Activated B cell treated with CpG ODN at 0.5 μM for 24 hours (primary cell): ENCODE results near the gene EDA. TPM values are rescaled to one million over a fixed set of nuclear protein-coding genes. Genes with fewer than 3 reads are reported as not detected.
"Not testable (repeated sequence)": the region's sequence is repeated elsewhere in the genome, so short reads cannot be mapped to it uniquely, and the experiment has no call there.

Source experiments
- ATAC-seq: fragments of 200-7000 bp; cut with Tn5 transposase; one replicate; pipeline ENCODE4 v1.10.0; 2021; ENCODE audit warnings: low read depth, mild to moderate bottlenecking, moderate library complexity
- CTCF ChIA-PET: fragments of 350-600 bp; sonication (Branson Sonifier 250); formaldehyde crosslinking; loops from one replicate; lab custom pipeline; 2021; ENCODE audit warnings: antibody characterized with exemption; lab: Charles Lee
- POLR2A ChIA-PET: fragments of 350-600 bp; sonication (Branson Sonifier 250); formaldehyde crosslinking; loops from one replicate; lab custom pipeline; 2021; ENCODE audit warnings: antibody characterized with exemption; lab: Charles Lee
- DNase-seq: peaks from one replicate; pipeline ENCODE4 v3.0.0; 2022
- H3K27ac Mint-ChIP-seq: one replicate; pipeline ENCODE4 v1.8.0; 2020; ENCODE audit warnings: mixed read lengths
- H3K27me3 Mint-ChIP-seq: one replicate; pipeline ENCODE4 v1.8.0; 2021; ENCODE audit warnings: mixed read lengths
- H3K36me3 Mint-ChIP-seq: one replicate; pipeline ENCODE4 v1.8.0; 2021; ENCODE audit warnings: low read depth, mixed read lengths
- H3K4me1 Mint-ChIP-seq: one replicate; pipeline ENCODE4 v1.8.0; 2021; ENCODE audit warnings: mixed read lengths
- H3K4me3 Mint-ChIP-seq: one replicate; pipeline ENCODE4 v1.8.0; 2020; ENCODE audit warnings: mild to moderate bottlenecking, mixed read lengths
- H3K9me3 Mint-ChIP-seq: one replicate; pipeline ENCODE4 v1.8.0; 2020; ENCODE audit warnings: mixed read lengths
- CTCF ChIP-seq: fragments of 200-600 bp; IDR thresholded peaks from one replicate; pipeline ENCODE4 v1.8.0; 2022; ENCODE audit warnings: antibody characterized with exemption, mild to moderate bottlenecking
- intact Hi-C: fragments of 100-400 bp; cut with micrococcal nuclease; formaldehyde crosslinking; loops from one replicate; pipeline ENCODE4 v1.15.1; 2024
- total RNA-seq: library from RNA; stranded (reverse); gene quantifications from 2 replicates; pipeline ENCODE4 v1.2.3, GENCODE V29; 2022

The EDA gene
- total RNA-seq, 1 donor from 2014 or later, result not detected

- DNase-seq (no peak), ATAC-seq (no peak)
- Mint-ChIP-seq H3K27me3 (peaks cover 2% of the 10 kb centered on the region), H3K9me3 (peaks cover 2% of the 10 kb centered on the region), H3K36me3 (no peaks in the 10 kb centered on the region), H3K27ac (no peak overlapping the region), H3K4me3 (no peak overlapping the region), H3K4me1 (no peaks in the 10 kb centered on the region)
- TF ChIP-seq CTCF, result no peak
- ChIA-PET POLR2A (no interaction called here), CTCF (no interaction called here)
- intact Hi-C loops, result no loop called here
Observed at GRCh38 chrX:69995362-69996112, 379.6 kb downstream of the EDA start.

GRCh38 chrX:69996113-69996468 is 380.2 kb downstream of the EDA start:
- Mint-ChIP-seq H3K27me3 (peaks cover 2% of the 10 kb centered on the region), H3K4me1 (no peaks in the 10 kb centered on the region), H3K36me3 (no peaks in the 10 kb centered on the region), H3K4me3 (no peak overlapping the region), H3K27ac (no peak overlapping the region), H3K9me3 (peaks cover 2% of the 10 kb centered on the region)
- CTCF ChIA-PET, result no interaction called here
- ATAC-seq (no peak), DNase-seq (no peak)
- POLR2A ChIA-PET, result no interaction called here
- no peak for TF ChIP-seq CTCF
- intact Hi-C loops, result no loop called here

GRCh38 chrX:69998299-69998698 is 382.4 kb downstream of the EDA start:
- CTCF ChIA-PET, ATAC-seq, intact Hi-C loops, H3K27ac Mint-ChIP-seq, H3K36me3 Mint-ChIP-seq, POLR2A ChIA-PET, H3K27me3 Mint-ChIP-seq, H3K4me3 Mint-ChIP-seq, DNase-seq, H3K9me3 Mint-ChIP-seq, H3K4me1 Mint-ChIP-seq: not testable (repeated sequence)

GRCh38 chrX:70001269-70001668 is 385.4 kb downstream of the EDA start:
- POLR2A ChIA-PET, result no interaction called here
- H3K4me3 Mint-ChIP-seq, result no peak overlapping the region
- no peaks in the 10 kb centered on the region for H3K36me3 Mint-ChIP-seq
- no peaks in the 10 kb centered on the region for H3K4me1 Mint-ChIP-seq
- ATAC-seq (no peak), DNase-seq (no peak)
- no peak overlapping the region for H3K27ac Mint-ChIP-seq
- peaks cover 2% of the 10 kb centered on the region for H3K9me3 Mint-ChIP-seq
- H3K27me3 Mint-ChIP-seq, result peaks cover 2% of the 10 kb centered on the region
- intact Hi-C loops, result no loop called here
- no peak for TF ChIP-seq CTCF
- CTCF ChIA-PET, result no interaction called here

- CTCF ChIA-PET, result no interaction called here
Observed at GRCh38 chrX:70001708-70002341, 385.9 kb downstream of the EDA start.

More at GRCh38 chrX:70001708-70002341, 385.9 kb downstream of the EDA start:
- no peak for TF ChIP-seq CTCF
- peaks cover 2% of the 10 kb centered on the region for H3K9me3 Mint-ChIP-seq
- H3K27ac Mint-ChIP-seq, result no peak overlapping the region
- intact Hi-C loops, result no loop called here
- H3K4me1 Mint-ChIP-seq, result no peaks in the 10 kb centered on the region
- H3K36me3 Mint-ChIP-seq, result no peaks in the 10 kb centered on the region
- no peak for ATAC-seq
- no peak overlapping the region for H3K4me3 Mint-ChIP-seq
- DNase-seq, result no peak
- H3K27me3 Mint-ChIP-seq, result peaks cover 2% of the 10 kb centered on the region
- POLR2A ChIA-PET, result no interaction called here
